Transverse colon (tissue), 1 donor: Measurements from ENCODE around the gene FOCAD.

Source experiments
- EP300 ChIP-seq: sonication (generic); formaldehyde crosslinking; IDR thresholded peaks from one replicate; pipeline ENCODE4 v1.6.1; 2017; ENCODE audit warnings: antibody characterized with exemption, low read depth
- POLR2A ChIP-seq: fragments of 450-650 bp; IDR thresholded peaks from one replicate; pipeline ENCODE4 v1.6.1; 2016; ENCODE audit warnings: antibody characterized with exemption, mild to moderate bottlenecking, moderate library complexity

DNA sequence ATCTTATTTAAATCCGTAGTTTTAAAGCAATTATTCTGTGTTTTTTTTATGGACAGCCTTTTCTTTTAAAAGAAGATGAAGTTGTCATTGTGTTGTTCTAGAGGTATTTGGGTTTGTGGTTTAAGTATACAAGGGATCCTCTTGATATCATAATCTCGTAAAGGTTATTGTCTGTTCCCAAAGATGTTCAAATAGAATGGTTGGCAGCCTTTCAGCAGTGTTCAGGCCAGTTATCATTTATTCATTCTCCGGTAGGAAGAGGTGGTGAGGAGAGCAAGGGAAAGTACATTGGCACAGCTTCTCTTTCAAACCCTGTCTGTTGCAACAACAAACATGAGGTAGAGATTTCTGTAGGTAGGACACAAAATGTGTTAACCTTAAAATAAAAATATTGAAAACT is 147.0 kb downstream of the FOCAD start:
- TF ChIP-seq POLR2A (no peak), EP300 (no peak)
